ENCODE data around the gene RGS6.

The RGS6 gene

DNA sequence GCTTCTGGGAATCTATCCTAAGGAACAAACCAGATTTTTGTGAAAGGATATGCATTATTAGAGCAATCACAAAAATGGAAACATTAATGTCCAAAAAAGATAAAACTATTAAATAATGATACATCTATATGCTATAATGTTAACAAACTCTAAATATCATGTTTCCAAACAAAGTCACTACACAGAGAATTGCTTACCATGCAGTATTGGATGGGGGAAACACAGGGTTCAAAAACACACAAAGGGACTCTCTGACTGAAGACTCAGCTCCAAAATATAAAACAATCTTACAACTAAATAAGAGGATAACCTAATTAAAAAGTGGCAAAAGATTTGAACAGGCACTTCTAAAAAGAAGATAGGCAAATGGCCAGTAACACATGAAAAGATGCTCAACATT lies 657.4 kb downstream of the RGS6 start:
- no peak for DNase-seq (ENCODE audit: low spot score)

DNA sequence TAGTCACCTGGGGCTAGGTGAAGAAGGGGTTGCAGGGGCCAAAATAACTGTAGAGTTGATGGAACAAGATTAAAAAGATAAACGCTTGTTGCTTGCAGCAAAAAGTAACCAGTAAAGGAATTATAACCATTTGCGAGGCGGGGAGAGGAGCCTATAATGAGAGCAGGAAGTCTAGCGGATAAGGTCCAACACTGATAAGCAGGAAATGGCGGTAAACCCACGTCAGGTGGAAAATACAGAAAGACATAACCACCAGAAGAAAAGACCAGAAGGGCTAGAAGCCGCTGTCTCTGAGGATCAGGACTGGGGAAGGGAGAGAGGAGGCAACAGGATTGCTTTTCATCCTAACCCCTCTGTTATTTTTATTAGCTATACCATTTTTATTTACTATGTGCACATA lies 658.3 kb downstream of the RGS6 start:
- no peak for DNase-seq (ENCODE audit: low spot score)

DNA sequence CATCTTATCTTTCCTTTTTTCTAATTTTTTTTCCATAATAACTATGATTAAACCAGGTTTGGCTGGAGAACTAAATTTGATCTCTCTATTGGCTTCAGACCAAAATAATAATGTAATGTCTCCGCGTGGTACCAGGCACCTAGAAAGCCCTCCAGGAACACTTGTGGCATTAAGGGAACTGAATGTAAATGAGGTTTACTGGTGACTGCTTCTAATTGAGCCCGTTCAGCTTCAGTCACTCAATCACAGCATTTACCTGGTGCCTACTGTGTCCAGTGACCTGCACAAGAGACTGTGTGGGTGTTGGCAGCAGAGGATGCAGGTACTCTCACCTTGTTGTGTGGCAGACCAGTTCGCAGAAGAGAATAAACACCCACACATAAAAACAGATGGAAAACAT lies 659.2 kb downstream of the RGS6 start:
- no peak for DNase-seq (ENCODE audit: low spot score)

DNA sequence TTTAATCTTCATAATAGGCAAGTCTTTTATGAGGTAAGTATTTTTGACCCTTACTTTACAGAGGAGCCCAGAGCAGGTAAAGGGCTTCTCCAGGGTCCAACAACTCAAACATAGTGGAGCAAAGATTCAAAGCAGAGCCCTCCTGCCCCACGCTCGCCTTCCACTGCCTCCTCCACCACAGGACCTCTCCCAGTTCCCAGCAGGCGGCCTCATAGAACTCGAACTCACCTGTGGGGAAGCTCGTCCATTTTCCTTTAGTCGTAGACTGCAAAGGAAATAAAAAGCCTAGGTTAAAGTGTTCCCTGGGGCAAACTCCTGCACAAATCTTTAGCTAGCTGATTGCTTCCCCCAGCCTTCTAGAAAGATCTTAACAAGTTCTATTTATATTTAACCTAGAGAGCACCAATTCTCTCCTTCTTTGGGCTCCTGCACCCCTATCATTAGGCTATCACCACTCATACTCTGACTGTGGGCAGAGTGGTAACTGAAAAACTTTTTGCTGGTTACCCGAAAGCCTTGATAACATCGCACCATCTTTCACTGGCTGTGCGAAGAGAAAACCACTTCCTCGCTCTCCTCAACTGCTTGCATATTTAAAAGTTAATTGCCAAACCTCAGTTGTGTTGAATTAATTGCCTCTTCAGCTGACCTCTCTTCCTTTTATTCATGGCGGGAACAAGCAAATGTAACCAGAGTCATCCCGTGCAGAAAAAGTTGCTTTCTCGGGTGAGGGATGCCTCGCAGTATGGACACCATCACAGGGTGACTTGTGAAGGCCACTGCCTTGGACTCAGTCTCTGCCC lies 662.1 kb downstream of the RGS6 start:
- DNase-seq (ENCODE audit: low spot score) = no peak

DNA sequence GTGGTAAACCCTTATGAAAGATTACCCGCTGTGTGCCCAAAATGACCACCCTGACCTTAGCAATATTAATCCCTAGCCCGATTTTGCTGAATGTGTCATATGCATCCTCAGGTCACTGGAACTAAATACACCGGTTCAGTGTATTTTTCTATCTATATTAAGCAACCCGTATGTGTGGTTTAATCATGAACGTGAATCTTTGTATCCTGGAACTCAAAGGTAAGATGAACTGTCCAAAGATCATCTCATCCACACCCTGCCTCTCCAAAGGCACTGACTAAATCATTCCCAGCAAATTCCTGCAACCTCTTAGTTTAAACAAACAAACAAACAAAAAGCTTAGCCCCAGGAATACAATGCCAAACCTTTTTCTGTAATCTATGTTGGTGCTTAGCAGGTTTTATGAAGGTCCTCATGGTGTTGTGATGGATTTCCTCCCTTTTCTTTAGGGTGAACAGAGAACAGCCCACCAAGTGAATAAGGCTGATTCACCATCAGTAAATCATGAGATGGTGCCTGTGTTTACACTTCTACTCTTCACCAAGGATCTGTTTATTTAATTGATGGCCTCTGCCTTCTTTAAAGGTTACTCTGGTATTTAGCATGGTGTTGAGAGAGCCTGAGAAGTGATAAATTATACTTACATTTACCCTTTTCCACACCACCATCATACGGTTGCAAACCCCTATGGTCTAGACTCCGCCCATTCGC lies 663.1 kb downstream of the RGS6 start:
- no peak for DNase-seq (ENCODE audit: low spot score)

DNA sequence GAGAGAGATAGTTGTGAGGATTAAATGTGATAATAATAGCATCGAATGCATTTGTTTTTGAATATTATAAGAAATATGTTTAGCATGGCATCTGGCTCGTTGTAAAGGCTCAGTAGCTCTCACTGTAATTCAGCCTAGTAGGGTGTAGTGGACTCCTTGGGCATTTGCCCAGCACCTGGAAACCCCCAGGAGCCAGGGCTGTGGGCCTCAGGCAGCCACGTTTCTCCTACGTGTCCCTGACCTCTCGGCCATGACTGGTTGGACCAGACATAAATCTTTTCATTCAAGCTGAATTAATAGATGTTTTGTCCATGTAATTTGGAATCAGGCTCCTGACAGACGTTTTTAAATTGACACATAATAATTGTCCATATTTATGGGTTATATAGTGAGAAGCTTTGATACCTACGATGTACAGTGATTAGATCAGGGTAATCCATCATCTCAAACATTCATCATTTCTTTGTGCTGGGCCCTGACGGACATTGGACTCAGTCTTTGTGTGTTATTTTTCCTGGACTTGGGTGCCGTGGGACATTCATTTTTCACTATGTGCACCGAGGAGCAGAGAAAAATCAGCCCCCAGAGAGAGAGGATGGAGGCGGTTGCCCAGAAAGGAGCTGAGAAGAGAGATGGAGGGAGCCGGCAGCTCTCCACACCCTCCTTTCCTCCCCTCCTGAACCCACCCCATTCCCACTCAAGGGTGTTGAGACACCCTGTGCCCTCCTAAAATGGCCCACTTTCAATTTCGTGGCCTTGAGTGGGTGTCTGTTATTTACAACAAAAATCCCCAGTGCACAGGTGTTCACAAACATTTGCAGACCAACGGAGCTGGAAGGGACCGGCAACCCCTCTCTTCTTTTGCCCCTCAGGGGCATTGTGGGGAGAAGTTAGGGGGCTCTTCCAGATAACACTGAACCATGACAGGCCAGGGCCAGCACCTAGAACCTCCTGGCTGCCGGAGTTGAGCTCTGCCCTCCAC lies 665.3 kb downstream of the RGS6 start:
- no peak for DNase-seq (ENCODE audit: low spot score)

DNA sequence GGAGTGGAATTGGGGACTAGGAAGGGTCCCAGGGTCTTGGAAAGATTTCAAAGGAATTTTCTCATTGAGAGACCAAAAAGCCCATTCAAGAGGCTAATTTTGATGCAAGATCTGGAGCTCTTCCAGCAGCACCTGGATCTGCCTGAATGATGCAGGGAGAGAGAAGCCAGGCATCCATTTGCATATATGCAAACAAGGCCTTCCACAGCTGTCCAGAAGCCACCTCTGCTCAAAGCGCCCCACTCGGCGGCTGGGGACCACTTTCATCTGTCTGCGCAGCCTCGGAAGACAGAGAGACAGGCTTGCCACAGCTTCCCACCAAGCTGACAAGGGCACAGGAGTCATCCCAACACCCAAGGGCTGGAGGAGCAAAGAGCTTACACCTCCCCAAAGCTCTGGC lies 666.1 kb downstream of the RGS6 start:
- no peak for DNase-seq (ENCODE audit: low spot score)

DNA sequence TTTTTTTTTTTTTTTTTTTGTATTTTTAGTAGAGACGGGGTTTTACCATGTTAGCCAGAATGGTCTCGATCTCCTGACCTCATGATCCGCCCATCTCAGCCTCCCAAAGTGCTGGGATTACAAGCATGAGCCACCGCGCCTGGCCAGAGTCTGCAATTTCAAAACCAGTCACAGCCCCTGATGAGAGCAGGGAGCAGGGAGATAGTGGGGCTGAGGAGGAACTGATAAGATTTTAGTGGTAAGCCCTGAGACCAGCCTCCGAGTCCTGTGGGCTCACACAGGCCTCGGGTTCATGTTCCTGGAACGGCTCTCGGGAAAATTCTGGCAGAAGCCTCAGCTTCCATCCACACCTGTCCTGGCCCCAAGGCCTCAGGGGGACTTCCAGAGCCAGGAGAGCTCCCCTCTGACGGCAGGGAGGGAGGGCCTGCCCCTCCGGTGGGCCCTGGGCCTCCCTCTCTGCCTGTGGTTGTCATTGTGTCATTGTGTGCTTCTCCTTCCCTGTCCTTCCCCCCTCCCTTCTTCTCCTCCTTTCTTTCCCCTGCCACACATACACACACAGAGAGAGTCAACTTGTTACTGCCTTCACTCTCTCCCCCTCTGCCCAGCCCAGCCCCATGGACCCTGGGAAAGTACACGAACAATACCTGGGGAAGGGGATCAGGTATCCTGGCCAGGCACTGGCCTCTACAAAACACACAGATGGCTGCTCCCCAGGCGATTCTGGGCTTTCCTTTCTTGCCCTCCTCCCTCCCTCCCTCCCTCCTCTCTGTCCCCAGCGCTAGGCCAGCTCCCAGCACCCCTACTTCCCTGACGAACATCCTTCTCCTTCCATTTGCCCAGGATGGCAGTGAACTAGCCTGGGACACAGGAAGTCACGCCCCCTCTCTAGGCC lies 667.6 kb downstream of the RGS6 start:
- no peak for DNase-seq (ENCODE audit: low spot score)

DNA sequence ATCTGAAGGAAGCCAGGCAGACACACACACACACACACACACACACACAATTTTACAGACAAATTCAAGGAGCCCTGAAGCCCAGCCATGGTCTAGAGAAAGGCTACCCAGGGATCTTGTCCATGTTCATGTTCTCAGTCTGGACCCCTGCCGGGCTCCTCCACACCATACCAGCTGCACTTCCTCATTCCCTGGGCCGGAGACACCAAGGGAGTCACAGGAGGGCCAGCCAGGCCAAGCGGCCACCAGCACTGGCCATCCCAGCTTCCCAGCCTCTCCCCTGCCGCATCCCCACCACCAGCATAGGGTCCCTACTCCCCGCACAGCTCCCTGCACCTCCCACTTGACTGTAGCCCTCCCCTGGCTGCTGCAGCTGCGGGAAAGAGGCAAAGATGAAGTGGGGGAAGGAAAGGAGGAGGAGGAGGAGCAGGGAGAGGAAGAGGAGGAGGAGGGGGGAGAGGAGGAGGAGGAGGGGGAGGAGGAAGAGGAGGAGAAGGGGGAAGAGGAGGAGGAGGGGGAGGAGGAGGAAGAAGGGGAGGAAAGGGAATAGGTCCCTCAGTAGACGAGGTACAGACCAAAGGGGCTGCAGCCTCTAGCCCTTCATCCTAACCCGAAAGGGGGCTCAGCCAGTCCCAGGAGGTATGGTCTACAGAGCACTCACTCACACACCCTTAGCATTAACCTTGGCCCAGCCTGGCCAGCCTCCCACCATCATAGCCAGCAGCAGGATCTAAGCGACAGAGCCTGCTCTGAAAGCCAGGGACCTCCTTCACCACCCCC lies 668.5 kb downstream of the RGS6 start:
- no peak for DNase-seq (ENCODE audit: low spot score)

DNA sequence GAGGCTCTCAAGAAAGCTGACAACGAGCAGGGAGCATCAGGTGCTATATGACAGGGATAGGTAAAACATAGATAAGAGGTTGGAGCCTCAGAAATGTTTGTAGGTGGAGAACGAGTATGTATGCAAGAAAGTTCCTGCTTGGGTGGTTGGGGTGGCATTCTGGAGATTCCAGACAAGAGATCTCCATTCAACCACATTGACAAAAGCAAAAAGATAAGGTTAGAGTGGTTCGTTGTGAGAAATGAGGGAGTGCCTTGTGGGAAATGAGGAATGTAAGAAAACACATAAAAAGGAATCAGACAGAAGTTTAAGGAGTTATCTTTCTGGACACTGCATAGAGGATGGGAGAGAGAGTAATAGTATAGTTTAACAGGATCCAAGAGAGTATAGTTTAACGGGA lies 671.4 kb downstream of the RGS6 start:
- DNase-seq (ENCODE audit: low spot score) = no peak

DNA sequence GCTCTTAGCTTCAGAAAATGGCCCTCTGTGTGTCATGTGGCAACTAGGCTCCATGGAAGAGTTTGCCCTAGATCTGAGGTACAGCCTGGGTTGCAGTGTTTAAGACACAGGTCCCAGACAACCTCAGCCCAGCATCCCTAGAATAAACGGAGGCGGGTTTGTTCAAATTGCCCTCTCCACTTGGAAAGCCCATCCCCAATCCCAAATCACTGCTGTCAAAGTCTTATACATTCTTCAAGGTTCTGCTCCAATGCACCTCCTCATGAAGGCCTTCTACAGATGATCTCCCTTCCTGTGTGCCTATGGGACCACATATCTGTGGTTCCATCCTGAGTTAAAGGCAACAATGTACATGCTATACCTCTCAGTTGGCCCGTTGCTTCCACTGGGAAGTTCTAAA lies 671.9 kb downstream of the RGS6 start:
- no peak for DNase-seq (ENCODE audit: low spot score)

DNA sequence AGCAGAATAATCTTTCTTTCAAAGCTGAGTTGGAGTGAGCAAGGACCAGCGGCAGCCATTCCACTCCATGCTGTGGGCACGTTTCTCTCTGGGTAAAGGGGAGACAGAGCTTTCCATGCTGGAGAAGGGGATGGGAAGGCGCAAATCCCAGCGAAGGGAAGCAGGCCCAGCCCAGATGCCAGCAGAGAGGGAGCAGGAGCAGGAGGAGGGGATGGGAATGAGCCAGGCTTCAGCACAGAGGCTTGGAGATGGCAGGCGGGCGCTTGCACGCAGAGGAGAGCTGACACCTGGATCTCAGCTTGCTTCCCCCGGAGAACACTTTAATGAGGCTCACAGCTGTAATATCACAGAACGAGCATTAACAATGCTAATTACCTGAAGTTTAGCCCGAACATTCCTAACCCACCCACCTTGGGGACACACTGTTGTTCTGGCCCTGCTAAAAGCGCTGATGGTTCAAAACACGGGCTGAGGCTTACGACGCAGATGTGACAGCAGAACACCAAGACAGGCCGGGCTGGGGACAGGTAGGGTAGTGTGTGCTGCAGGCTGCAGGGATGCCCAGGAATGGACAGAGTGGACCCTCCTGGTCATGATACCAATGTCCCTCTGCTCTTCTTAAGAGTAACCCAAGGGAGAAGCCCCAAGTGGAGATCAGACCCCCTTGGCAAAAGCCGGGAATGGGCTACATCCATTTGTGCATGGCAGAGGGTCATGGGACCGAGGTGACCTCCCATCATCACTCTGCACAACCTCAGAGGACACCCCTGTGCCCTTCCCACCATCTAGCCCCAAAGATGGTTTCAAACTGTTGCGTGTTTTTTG lies 673.1 kb downstream of the RGS6 start:
- DNase-seq (ENCODE audit: low spot score) = no peak

DNA sequence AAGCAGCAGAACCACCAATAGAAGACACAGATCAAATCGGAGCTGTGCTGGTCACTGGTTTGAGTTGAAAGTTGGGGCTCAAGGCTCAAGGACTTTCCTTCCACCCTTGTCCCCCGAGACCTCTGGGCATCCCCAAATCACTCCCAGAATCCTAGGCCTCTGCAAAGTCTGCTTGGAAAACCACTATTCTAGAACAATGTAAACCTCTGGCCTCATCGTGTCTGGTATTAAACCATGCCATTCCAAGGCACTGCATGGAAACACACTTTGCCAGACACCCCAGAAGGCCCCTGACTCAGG lies 673.6 kb downstream of the RGS6 start:
- no peak for DNase-seq (ENCODE audit: low spot score)

DNA sequence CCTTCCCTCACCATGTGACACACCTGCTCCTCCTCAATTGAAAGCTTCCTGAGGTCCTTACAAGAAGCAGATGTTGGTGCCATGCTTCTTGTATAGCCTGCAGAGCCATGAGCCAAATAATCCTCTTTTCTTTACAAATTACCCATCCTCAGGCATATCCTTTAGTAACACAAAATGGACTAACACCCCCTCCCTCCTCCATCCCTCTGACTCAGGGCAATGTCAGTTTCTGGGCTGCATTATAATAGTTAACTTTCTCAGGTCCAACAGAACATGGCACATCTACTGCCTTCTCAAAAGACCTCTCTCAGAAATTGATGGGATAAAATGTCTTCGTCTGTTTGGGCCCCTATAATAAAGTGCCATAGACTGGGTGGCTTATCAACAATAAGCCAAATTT lies 674.6 kb downstream of the RGS6 start:
- DNase-seq (ENCODE audit: low spot score) = no peak

DNA sequence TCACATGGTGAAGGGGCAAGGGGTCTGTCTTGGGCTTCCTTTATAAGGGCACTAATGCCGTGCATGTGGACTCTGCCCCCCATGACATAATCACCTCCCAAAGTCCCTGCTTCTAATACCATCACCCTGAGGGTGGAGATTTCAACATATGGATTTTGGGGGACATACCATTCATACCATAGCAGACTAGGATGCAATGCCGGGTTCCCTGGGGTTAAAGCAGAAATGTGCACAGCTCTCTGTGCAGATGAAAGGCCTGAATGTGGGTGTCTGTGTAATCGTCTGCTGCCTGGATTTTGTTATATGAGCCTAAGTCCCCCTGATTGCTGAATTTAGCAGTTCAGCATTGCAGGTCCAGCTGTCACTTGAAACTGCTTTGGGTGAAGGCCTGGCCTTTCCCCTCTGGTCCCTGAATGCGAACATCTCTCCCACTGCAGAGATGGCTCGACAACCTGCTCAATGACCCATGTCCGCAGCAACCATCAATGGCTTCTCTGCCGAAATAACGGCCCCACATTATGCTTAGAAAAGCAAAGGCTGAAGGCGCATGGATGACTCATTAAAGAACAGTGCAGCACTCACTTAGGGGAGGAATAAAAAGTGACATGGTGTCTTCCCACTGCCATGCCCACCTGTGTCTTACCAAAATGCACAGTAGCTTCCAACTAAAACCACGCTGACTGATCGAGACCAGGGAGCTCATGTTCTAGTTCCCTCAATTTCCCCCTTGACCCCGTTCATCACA lies 675.3 kb downstream of the RGS6 start:
- DNase-seq (ENCODE audit: low spot score) = no peak

DNA sequence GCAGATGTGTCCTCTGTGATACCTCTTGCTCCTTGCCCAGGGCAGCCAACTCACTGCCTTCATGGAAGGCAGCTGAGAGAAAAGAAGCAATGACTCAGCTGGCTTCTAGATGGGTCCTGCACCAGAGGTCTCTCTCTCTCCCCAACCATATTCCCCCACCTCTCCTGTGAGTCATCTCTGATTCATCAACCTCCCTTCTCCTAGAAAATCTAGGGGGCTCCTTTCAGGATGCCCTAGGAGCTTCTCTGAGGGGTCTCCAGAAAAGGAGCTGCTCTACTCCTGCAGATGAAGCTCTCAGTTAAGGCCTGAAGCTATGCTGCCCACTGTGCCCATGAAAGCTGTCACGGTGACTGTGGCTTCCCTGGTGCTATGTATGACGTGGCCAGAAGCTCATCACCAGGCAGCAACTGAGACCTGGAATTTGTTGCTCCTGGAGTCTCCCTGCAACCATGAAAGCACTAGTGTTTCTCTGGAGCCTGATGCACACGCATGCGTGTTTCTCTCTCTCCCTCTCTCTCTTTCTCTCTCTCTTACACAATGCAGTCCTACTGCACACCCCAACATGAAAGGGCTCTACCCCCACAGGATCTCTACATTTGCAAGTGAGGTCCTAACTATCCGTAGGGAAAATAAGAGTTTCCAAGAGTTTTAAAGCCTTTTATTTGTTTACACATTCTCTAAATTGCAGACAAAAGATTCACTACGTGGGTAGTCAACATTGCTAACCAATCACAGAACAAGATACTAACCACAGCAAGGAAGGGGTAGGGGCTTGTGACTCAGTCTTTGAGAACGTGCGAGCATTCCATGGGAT lies 676.4 kb downstream of the RGS6 start:
- no peak for DNase-seq (ENCODE audit: low spot score)

DNA sequence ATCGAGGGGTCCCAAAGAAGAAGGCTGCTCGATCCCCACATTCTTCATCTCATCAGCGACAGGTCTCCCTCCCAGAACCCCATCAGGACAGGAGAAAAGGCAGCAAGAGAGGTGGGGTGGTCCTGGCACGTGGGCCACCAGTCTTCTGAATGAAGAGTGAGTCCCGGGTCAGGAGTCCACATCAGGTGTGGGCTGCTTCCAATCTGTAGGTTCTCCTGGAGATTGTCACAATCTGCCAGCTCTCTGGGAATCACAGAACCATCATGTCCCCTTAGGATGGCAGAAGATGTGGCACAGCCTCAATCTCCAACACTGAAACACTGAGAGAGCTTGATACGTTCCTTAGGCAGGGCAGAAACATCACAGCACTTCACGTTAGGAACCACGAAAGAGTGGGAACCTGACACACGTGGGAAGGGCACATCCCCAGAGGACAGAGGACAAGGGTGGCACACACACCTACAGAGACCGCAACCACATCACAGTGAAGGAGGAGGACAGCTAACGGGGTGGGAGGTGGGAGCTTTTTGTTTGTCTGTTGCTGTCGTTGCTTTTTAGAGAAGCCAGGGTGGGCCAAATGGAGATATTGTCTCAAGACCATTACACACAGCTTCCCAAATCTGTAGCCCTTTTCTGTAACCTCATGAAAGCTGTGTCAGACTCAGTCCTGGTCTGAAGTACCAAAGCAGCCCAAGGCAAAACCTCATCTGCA lies 677.1 kb downstream of the RGS6 start:
- no peak for DNase-seq (ENCODE audit: low spot score)

Measured in hematopoietic multipotent progenitor cell treated with erythropoietin and hydrocortisone succinate and interleukin-3 and kit ligand, for 17 days (in vitro differentiated cells).